GM12801 (cell line): ENCODE data around the gene SUMO2.

Source experiments
- TF ChIP-seq, protein P1 (sequence below): IDR thresholded peaks from one replicate; pipeline ENCODE4 v1.5.1; 2011; ENCODE audit warnings: control low read depth; ENCODE audit not compliant: insufficient read length; ENCODE audit errors: extremely low read depth

Gene SUMO2

DNA sequence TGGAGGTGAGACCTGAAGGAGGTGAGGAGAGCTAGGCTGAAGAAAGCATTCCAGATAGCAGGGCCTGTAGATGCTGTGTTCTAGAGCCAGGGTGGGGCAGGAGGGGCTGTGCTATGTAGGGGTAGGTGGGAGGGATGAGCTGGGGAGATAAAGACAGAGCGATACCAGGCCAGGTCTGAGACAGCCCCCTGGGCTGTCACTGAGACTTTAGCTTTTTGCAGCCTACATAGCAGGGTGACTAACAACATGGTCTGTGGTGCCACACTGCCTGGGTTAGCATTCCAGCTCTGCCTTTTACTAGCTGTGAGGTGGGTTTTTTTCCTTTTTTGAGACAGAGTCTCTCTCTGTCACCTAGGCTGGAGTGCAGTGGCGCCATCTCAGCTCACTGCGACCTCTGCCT is 37.1 kb upstream of the SUMO2 start:
- TF ChIP-seq, protein P1, sequence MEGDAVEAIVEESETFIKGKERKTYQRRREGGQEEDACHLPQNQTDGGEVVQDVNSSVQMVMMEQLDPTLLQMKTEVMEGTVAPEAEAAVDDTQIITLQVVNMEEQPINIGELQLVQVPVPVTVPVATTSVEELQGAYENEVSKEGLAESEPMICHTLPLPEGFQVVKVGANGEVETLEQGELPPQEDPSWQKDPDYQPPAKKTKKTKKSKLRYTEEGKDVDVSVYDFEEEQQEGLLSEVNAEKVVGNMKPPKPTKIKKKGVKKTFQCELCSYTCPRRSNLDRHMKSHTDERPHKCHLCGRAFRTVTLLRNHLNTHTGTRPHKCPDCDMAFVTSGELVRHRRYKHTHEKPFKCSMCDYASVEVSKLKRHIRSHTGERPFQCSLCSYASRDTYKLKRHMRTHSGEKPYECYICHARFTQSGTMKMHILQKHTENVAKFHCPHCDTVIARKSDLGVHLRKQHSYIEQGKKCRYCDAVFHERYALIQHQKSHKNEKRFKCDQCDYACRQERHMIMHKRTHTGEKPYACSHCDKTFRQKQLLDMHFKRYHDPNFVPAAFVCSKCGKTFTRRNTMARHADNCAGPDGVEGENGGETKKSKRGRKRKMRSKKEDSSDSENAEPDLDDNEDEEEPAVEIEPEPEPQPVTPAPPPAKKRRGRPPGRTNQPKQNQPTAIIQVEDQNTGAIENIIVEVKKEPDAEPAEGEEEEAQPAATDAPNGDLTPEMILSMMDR, result no peak

DNA sequence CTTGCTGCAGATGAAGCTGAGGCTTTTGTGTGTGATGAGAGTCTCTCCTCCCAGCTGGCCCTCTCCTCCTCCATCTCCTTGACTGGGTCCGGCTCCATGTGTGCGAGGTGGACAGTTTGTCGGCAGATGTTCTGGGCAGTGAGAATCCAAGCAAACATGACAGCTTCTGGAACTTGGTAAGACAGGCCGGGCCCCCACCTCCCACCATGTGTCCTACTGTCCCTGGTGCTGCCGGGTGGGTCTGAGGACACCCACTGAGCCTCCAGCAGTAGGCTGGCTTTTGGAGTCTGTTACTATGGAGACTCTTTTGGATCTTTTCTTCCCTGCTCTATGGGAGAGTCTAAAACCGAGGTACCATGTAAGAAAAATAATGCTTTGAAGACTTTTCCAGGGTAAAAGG is 35.4 kb upstream of the SUMO2 start:
- TF ChIP-seq, protein P1, result no peak

DNA sequence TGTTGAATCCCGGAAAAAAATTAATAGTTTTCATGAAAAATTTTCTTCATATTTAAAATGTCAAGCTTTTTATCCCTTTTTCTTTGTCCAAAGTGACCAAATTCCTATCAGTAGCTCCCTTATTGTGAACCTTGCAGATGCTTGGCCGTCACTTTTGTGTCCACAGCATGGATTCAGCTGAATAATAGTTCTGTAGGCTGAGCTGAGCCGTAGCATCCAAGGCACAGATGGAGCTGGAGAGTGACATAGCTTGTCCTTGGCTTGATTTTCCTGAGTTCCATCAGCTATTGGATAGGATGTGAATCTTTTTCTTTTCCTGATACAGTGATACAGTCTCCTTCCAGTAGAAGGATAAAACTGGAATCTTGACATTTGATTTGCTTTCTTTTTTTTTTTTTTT is 26.3 kb upstream of the SUMO2 start:
- TF ChIP-seq, protein P1, result no peak

DNA sequence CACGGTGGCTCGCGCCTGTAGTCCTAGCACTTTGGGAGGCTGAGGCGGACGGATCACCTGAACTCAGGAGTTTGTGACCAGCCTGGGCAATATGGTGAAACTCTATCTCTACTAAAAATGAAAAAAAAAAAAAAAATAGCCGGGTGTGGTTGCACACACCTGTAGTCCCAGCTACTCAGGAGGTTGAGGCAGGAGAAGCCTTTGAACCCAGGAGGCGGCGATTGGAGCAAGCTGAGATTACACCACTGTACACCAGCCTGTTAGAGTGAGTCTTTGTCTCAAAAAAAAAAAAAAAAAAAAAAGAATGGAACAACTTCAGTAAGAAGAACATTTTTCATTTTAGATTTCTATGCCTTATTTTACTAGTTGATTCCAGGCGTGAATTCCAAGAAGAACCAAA is 25.4 kb upstream of the SUMO2 start:
- TF ChIP-seq, protein P1, result no peak

DNA sequence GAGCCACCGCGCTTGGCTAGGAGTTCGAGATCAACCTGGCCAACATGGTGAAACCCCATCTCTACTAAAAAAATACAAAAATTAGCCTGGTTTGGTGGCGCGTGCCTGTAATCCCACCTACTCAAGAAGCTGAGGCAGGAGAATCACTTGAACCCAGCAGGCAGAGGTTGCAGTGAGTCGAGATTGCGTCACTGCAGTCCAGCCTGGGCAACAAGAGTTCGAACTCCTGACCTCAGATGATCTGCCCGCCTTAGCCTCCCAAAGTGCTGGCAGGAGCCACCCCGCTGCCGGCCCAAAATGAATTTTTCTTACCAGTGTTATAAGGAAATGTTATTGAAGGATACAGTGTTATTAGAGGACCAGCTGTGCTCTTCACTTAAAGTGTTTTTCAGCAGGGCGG is 25.0 kb upstream of the SUMO2 start:
- TF ChIP-seq, protein P1, result no peak

DNA sequence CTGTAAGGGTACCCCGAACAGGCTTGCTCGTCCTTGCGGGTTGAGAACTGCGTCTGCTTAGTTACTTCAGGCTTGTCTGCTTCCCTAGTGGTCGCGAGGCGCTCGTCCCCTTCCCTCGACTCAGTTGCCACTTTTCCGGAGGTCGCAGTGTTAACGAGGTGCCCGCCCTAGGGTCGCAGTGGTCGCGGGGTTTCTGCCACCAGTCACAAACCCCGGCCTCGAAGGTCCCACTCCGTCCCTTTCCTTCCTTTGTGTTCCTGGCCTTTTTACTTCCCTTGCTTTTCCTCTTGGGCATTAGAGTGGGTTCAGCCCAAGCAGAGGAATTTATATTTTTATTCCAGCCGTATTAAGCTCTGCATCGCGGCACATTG is 23.0 kb upstream of the SUMO2 start:
- TF ChIP-seq, protein P1, result no peak

DNA sequence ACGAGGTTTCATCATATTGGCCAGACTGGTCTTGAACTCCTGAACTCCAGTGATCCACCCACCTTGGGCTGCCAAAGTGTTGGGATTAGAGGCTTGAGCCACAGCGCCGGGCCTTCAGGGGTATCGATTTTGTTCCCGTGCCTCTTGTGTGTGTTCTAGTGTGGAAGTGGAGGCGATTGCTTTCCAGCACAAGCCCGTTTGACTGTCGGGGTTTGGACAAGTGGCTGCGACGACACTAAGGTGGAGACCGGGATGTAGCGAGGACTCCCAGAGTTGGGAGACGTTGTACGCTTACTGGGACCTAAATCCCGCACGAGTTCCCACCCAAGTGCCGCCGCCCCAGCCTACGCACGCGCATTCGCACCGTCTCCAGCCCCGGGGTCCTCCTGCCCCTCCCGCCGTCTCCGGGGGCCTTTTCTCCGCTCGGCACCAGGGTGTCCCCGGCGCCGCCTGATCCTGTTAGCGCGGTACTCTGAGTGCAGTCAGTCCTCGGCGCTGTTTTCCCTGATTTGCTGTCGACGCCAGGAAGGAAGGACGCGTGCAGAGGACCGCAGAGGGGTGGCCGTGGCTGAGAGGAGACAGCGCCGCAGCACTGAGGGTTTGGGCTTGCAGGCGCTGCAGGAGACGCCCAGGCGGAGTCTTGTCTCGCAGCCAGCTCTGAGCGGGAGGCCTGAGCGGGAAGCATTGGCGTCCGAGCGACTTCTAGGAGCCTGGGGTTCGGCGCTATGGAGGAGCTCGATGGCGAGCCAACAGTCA is 22.5 kb upstream of the SUMO2 start, which contains the start of gene NUP85:
Gene NUP85 (plus strand): TSS at position 643 of the 756 bp plus-strand sequence. CDS start 83 bp downstream, at position 726.
- TF ChIP-seq, protein P1, result no peak
